PC-3 (cell line): ENCODE measurements around the gene SH2D6.

ENCODE experiments used
- CTCF ChIP-seq: fragments of 300-600 bp; sonication (generic); conservative IDR thresholded peaks from 2 replicates; pipeline ENCODE4 v1.5.1; 2017; ENCODE audit warnings: antibody characterized with exemption, low read depth, mild to moderate bottlenecking, low read length
- EZH2 ChIP-seq: fragments of 300-600 bp; sonication (generic); IDR thresholded peaks from one replicate; pipeline ENCODE4 v1.6.1; 2017; ENCODE audit warnings: antibody characterized with exemption, mild to moderate bottlenecking, low read length; ENCODE audit not compliant: unreplicated experiment
- EZH2phosphoT487 ChIP-seq: fragments of 300-600 bp; sonication (generic); IDR thresholded peaks from 2 replicates; pipeline ENCODE4 v1.6.1; 2018; ENCODE audit warnings: mild to moderate bottlenecking, antibody characterized with exemption, low read length, borderline replicate concordance

- TF ChIP-seq CTCF (no peak), EZH2 (no peak), EZH2phosphoT487 (no peak)
Observed at GRCh38 chr2:85455552-85456090, 37.1 kb downstream of the SH2D6 start.
